NCI-H526 (cell line): ENCODE data around the gene OPRL1.

ENCODE experiments used
- DNase-seq, 2 experiments: peaks; one replicate each; lab custom pipeline; 2025; lab: John Stamatoyannopoulos, UW

OPRL1 gene

GRCh38 chr20:64056639-64056888, 23.3 kb upstream of the OPRL1 start:
- no peak for DNase-seq

GRCh38 chr20:64056889-64057627, 22.8 kb upstream of the OPRL1 start:
- no peak for DNase-seq

GRCh38 chr20:64057628-64058498, 22.0 kb upstream of the OPRL1 start:
- peak; percentile 57 to 93 for DNase-seq

GRCh38 chr20:64058536-64058935, 21.3 kb upstream of the OPRL1 start:
- peak; percentile 30 to 43 for DNase-seq

- DNase-seq, result no peak
Observed at GRCh38 chr20:64062276-64062595, 17.6 kb upstream of the OPRL1 start.

GRCh38 chr20:64062596-64063388, 17.1 kb upstream of the OPRL1 start, which contains the start of gene TCEA2:
Gene TCEA2, plus strand, starts transcription at chr20:64063198. Its CDS starts 115 bp downstream, at chr20:64063313.
- peak; percentile 90 to 99 for DNase-seq

- DNase-seq, result peak in 1 of 2 experiments; percentile 48
Observed at GRCh38 chr20:64063389-64064144, 16.3 kb upstream of the OPRL1 start.

GRCh38 chr20:64064145-64064698, 15.7 kb upstream of the OPRL1 start:
- DNase-seq, result no peak

- no peak for DNase-seq
Observed at GRCh38 chr20:64065062-64065973, 14.6 kb upstream of the OPRL1 start.

- no peak for DNase-seq
Observed at GRCh38 chr20:64065974-64066343, 13.9 kb upstream of the OPRL1 start.

GRCh38 chr20:64067005-64067632, 12.8 kb upstream of the OPRL1 start:
- no peak for DNase-seq

GRCh38 chr20:64067733-64068307, 12.1 kb upstream of the OPRL1 start:
- peak in 1 of 2 experiments; percentile 34 for DNase-seq

GRCh38 chr20:64068386-64069208, 11.3 kb upstream of the OPRL1 start:
- DNase-seq, result no peak

- no peak for DNase-seq
Observed at GRCh38 chr20:64069209-64069613, 10.7 kb upstream of the OPRL1 start.

- DNase-seq, result peak in 1 of 2 experiments; percentile 65
Observed at GRCh38 chr20:64069614-64070243, 10.2 kb upstream of the OPRL1 start.

- DNase-seq, result no peak
Observed at GRCh38 chr20:64070244-64070993, 9.5 kb upstream of the OPRL1 start.
